ENCODE measurements around the gene EPB41L1. TPM values are rescaled to one million over a fixed set of nuclear protein-coding genes. Genes with fewer than 3 reads are reported as not detected.

Gene EPB41L1
- polyA plus RNA-seq, 1 donor = 27.5 TPM

DNA sequence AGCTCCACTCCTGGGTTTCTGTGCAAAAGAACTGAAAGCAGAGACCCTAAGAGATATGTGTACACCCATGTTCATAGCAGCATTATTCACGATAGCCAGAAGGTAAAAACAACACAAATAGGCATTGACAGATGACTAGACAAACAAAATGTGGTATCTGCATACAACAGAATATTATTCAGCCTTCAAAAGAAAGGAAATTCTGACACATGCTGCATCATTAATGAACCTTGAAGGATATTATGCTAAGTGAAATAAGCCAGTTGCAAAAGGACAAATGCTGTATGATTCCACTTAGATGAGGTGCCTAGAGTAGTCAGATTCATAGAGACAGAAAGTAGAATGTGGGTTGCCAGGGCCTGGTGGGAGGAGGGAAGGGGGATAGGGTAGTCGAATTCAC lies 99.5 kb downstream of the EPB41L1 start:
- DNase-seq = no peak
- WGBS (ENCODE audit: insufficient coverage, low lambda C conversion rate) = no CpG with 5 or more reads among the region's 2 CpGs
- Histone ChIP-seq H3K4me3 (ENCODE audit: low read length) (no peak overlapping the region), H3K9me3 (ENCODE audit: control insufficient read depth, low read depth, low read length) (no peaks in the 10 kb centered on the region), H3K27me3 (ENCODE audit: control insufficient read depth, insufficient read depth, low read length) (no peaks in the 10 kb centered on the region), H3K4me1 (ENCODE audit: control insufficient read depth, insufficient read depth, low read length) (no peaks in the 10 kb centered on the region), H3K27ac (ENCODE audit: low read length) (no peak overlapping the region), H3K36me3 (ENCODE audit: control insufficient read depth, insufficient read depth, low read length) (peaks cover 50% of the 10 kb centered on the region)

DNA sequence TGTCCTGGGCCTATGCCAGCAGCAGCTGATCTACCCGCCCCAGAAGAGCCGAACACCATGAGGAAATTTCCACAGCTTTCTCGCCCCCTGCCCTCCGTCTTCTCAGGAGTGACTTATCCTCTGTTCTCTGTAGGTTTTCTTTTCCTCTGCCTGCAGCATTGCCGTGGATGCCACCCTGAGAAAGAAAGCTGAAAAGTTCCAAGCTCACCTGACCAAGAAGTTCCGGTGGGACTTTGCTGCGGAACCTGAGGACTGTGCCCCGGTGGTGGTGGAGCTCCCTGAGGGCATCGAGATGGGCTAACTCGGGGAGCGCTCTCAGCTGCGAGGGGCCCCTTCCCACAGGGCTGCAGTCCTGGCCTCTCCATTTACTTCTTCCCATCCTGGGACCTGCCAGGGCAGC lies 100.9 kb downstream of the EPB41L1 start:
- Histone ChIP-seq H3K9me3 (ENCODE audit: control insufficient read depth, low read depth, low read length) (no peaks in the 10 kb centered on the region), H3K4me3 (ENCODE audit: low read length) (no peak overlapping the region), H3K36me3 (ENCODE audit: control insufficient read depth, insufficient read depth, low read length) (peaks cover 47% of the 10 kb centered on the region), H3K27ac (ENCODE audit: low read length) (no peak overlapping the region), H3K27me3 (ENCODE audit: control insufficient read depth, insufficient read depth, low read length) (no peaks in the 10 kb centered on the region), H3K4me1 (ENCODE audit: control insufficient read depth, insufficient read depth, low read length) (no peaks in the 10 kb centered on the region)
- no CpG with 5 or more reads among the region's 12 CpGs for WGBS (ENCODE audit: insufficient coverage, low lambda C conversion rate)
- no peak for DNase-seq

DNA sequence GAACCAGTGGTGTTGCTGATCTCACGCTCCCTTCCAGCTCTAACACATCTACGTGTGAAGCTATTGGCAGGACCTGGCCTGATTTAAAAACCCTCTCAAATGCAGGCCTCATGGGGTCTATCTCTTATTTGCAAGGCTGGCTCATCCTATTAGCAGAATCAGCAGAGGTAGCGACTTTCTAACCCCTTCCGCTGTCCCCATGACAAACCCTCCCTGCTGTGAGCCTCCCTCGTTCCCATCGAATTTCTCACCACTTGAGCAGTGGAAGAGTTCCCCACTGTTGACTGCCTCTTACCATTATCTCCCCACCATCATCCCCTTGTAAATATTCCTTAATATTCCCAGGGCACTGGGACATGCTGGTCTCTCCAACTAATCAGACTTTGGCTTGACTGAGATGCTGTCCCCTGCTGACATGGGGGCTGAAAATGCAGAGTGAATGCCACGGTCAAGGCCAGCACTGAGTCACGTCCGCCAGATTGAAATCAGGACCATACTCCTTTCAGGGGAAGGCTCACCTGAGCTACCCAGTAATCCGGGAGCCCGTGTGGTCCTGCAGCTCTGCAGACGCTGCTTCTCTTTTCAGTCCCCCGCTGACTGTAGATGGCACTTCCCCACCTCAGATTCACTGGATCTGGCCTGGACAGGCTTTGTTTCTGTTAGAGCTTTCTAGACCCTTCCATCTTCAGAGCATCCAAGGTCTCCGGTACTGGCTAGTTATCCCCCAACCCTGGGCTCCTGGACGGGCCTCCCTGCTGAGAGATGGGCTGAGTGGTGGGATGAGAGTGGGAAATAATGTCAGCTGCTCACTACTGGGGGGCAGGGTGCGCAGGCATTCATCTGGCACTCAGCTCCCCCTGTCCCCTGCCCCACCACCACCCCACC lies 104.9 kb downstream of the EPB41L1 start:
- DNase-seq = no peak
- Histone ChIP-seq H3K36me3 (ENCODE audit: control insufficient read depth, insufficient read depth, low read length) (peaks cover 21% of the 10 kb centered on the region), H3K4me3 (ENCODE audit: low read length) (no peak overlapping the region), H3K4me1 (ENCODE audit: control insufficient read depth, insufficient read depth, low read length) (no peaks in the 10 kb centered on the region), H3K9me3 (ENCODE audit: control insufficient read depth, low read depth, low read length) (no peaks in the 10 kb centered on the region), H3K27ac (ENCODE audit: low read length) (no peak overlapping the region), H3K27me3 (ENCODE audit: control insufficient read depth, insufficient read depth, low read length) (no peaks in the 10 kb centered on the region)
- whole genome bisulfite sequencing (ENCODE audit: insufficient coverage, low lambda C conversion rate) = 20% methylated on average over 2 of the region's 16 CpGs

DNA sequence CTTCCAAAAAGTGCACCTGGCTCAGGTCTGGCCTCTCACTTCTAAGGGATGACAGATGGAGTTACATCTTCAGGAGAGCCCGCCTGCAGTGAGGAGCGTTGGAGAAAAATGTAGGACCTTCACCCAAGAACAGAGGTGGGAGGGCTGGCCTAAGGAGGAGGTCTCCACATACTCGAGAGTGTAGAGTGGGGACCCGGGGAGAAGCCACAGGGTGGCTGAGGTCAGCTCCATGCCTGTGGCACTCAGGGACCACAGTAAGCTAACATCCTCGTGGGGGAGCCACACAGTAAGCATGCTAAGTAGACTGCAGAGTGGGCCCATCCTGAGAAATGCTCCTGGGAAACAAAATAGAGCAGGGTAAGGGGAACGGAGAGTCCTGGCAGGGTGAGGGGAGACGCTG lies 105.8 kb downstream of the EPB41L1 start:
- H3K36me3 ChIP-seq (ENCODE audit: control insufficient read depth, insufficient read depth, low read length) = peaks cover 18% of the 10 kb centered on the region

DNA sequence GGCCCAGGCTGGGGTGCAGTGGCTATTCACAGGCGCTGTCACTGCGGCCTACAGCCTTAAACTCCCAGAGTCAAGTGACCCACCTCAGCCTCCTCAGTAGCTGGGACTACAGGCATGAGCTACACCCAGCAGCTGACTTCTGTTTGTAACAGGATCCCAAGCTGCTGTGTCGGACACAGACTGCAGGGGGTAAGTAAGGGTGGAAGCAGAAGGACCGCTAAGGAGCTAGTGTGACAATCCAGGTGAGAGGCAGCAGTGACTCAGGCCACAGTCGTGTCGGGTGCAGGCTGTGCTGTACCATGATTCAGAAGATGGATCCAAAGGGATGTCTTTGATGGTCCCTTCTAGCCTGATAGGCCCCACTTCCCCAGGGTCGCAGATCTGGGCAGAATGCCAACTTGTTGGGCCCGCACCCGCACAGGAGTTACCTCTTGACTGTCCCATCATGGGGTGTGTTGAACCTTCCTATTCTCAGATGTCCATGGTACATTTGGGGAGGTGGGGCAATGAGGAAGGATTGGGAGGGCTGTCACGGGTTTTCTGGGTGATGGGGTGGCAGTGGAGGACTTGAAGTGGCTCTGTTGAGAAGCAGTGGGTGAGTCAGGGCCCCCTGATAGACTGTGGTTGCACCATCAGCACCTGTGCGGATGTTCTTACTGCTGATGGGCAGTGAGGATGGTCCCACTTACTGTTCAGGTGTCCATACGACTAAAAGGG lies 107.0 kb downstream of the EPB41L1 start:
- no peak overlapping the region for H3K27ac ChIP-seq (ENCODE audit: low read length)
- WGBS (ENCODE audit: insufficient coverage, low lambda C conversion rate) = no CpG with 5 or more reads among the region's 12 CpGs
- H3K4me3 ChIP-seq (ENCODE audit: low read length) = no peak overlapping the region
- H3K9me3 ChIP-seq (ENCODE audit: control insufficient read depth, low read depth, low read length) = no peaks in the 10 kb centered on the region
- no peaks in the 10 kb centered on the region for H3K4me1 ChIP-seq (ENCODE audit: control insufficient read depth, insufficient read depth, low read length)
- H3K36me3 ChIP-seq (ENCODE audit: control insufficient read depth, insufficient read depth, low read length) = peaks cover 6% of the 10 kb centered on the region
- no peak for DNase-seq
- H3K27me3 ChIP-seq (ENCODE audit: control insufficient read depth, insufficient read depth, low read length) = no peaks in the 10 kb centered on the region

More for the DNA sequence above, 105.8 kb downstream of the EPB41L1 start:
- no peaks in the 10 kb centered on the region for H3K4me1 ChIP-seq (ENCODE audit: control insufficient read depth, insufficient read depth, low read length)
- H3K27ac ChIP-seq (ENCODE audit: low read length) = no peak overlapping the region
- 40% methylated on average over 2 of the region's 7 CpGs for WGBS (ENCODE audit: insufficient coverage, low lambda C conversion rate)
- H3K4me3 ChIP-seq (ENCODE audit: low read length) = no peak overlapping the region
- H3K27me3 ChIP-seq (ENCODE audit: control insufficient read depth, insufficient read depth, low read length) = no peaks in the 10 kb centered on the region
- no peak for DNase-seq
- no peaks in the 10 kb centered on the region for H3K9me3 ChIP-seq (ENCODE audit: control insufficient read depth, low read depth, low read length)

DNA sequence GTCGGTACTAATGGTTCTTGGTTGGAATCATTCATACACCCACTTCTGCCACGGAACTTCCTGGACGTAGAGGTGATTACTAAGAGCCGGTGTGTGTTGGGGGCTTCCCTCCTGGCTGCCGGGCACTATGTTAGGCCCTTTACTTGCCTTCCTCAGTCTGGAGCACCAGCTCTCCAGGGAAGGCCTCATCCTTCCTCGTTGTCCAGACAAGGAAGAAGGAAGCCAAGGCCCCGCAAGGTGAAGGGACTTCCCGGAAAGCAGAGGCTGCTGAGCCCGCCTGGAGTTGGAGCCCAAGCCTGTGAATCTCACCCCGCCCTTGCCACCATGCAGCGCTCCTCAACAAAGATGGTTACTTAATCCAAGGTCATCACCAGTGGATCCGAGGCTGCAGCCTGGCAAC lies 107.9 kb downstream of the EPB41L1 start:
- Histone ChIP-seq H3K36me3 (ENCODE audit: control insufficient read depth, insufficient read depth, low read length) (no peaks in the 10 kb centered on the region), H3K4me3 (ENCODE audit: low read length) (no peak overlapping the region), H3K27me3 (ENCODE audit: control insufficient read depth, insufficient read depth, low read length) (no peaks in the 10 kb centered on the region), H3K9me3 (ENCODE audit: control insufficient read depth, low read depth, low read length) (no peaks in the 10 kb centered on the region), H3K4me1 (ENCODE audit: control insufficient read depth, insufficient read depth, low read length) (no peaks in the 10 kb centered on the region), H3K27ac (ENCODE audit: low read length) (no peak overlapping the region)
- DNase-seq = no peak
- no CpG with 5 or more reads among the region's 12 CpGs for WGBS (ENCODE audit: insufficient coverage, low lambda C conversion rate)

DNA sequence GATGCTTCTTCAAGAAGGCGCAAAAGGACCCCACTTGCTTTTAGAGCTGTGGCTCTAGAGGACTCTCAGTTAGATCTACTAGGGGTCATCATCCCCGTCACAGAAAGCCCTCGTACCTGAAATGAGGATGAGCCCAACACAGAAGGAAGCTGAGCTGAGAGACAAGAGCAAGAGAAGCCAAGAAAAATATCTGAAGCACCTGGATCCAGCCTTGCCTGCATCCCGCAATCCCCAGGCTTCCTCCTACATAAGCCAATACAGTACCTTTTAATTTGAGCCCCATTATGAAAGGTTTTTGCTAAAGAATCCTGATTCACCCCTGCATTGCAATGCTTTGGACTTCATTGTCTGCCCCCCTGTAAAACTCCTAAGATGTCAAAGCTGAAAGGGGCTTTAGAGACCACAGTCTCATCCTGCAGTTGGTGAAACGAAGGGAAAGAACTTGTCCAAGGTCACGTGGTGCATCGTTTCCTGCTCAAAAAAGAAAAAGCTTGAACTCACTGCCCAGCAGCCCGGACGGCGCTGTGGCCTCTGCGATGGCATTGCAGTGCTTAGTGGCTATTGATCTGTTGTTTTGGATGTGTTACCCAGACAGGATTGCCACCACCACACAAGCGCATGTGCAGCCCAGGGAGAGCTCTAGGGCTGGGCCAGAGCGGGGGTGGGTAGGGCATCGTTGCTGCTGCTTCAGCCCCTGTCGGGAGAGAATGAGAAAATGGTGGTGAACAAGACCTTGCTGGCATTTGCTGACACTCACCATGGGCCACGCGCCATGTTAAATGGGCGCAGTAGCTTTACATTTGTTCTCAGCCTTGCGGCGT lies 110.1 kb downstream of the EPB41L1 start:
- WGBS (ENCODE audit: insufficient coverage, low lambda C conversion rate) = no CpG with 5 or more reads among the region's 20 CpGs
- H3K9me3 ChIP-seq (ENCODE audit: control insufficient read depth, low read depth, low read length) = no peaks in the 10 kb centered on the region
- H3K4me3 ChIP-seq (ENCODE audit: low read length) = no peak overlapping the region
- H3K27ac ChIP-seq (ENCODE audit: low read length) = no peak overlapping the region
- no peaks in the 10 kb centered on the region for H3K27me3 ChIP-seq (ENCODE audit: control insufficient read depth, insufficient read depth, low read length)
- no peaks in the 10 kb centered on the region for H3K4me1 ChIP-seq (ENCODE audit: control insufficient read depth, insufficient read depth, low read length)
- no peaks in the 10 kb centered on the region for H3K36me3 ChIP-seq (ENCODE audit: control insufficient read depth, insufficient read depth, low read length)
- DNase-seq = no peak

DNA sequence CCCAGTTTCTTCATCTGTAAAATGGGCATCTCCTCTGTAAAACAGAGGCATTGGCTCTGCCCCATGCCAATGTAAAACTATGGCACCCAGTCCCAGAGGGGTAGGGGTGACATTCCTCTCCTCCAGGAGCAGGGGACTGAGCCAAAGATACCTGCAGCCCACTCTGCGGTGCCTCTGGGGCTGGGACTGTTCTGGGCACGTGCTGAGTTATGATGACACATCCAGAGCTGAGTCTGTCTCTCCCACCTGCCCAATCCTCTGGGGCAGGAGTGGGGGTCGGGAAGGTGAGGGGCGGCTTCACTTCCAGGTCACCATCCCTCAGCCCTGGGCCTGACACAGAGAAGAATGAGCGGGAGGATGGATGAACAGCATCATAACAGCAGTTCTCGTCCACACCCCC lies 111.6 kb downstream of the EPB41L1 start:
- Histone ChIP-seq H3K27ac (ENCODE audit: low read length) (no peak overlapping the region), H3K27me3 (ENCODE audit: control insufficient read depth, insufficient read depth, low read length) (no peaks in the 10 kb centered on the region), H3K9me3 (ENCODE audit: control insufficient read depth, low read depth, low read length) (no peaks in the 10 kb centered on the region), H3K36me3 (ENCODE audit: control insufficient read depth, insufficient read depth, low read length) (no peaks in the 10 kb centered on the region), H3K4me1 (ENCODE audit: control insufficient read depth, insufficient read depth, low read length) (no peaks in the 10 kb centered on the region), H3K4me3 (ENCODE audit: low read length) (no peak overlapping the region)
- DNase-seq = no peak
- no CpG with 5 or more reads among the region's 6 CpGs for WGBS (ENCODE audit: insufficient coverage, low lambda C conversion rate)

DNA sequence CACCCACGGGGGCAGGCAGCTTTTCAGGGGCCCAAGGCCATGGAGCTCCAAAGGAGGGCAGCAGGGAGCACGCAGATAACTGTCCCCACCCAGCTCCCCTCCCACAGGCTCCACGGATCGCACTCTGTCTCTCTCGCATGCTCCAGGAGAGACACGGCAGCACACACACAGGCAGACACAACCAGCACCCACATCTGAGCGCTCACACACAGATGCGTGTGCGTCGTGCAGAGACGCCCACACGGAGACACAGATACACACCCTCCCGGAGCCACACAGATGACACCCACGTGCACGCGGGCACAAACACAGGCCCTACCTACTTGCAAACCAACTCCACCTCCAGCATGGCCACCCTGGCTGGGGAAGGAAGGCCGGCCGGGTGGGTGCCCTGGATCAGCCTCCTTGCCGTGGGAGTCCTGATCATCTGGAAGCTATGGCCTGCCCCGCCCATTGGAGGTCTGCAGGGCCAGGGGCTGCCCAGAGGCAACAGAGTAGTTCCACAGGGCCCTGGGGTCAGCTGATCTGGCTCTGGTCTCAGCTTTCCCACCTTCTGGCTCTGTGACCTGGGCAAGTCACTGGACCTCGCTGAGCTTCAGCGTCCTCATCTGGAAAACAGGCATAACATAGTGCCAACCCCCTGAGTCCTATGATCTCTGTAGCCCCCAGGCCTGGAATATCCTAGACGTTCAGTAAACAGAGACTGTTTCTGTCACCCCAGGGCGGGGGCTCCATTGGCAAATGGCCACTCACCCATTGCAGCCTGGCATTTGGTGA lies 113.3 kb downstream of the EPB41L1 start:
- Histone ChIP-seq H3K4me1 (ENCODE audit: control insufficient read depth, insufficient read depth, low read length) (no peaks in the 10 kb centered on the region), H3K27me3 (ENCODE audit: control insufficient read depth, insufficient read depth, low read length) (no peaks in the 10 kb centered on the region), H3K36me3 (ENCODE audit: control insufficient read depth, insufficient read depth, low read length) (no peaks in the 10 kb centered on the region), H3K4me3 (ENCODE audit: low read length) (no peak overlapping the region), H3K9me3 (ENCODE audit: control insufficient read depth, low read depth, low read length) (no peaks in the 10 kb centered on the region), H3K27ac (ENCODE audit: low read length) (no peak overlapping the region)
- WGBS (ENCODE audit: insufficient coverage, low lambda C conversion rate) = no CpG with 5 or more reads among the region's 24 CpGs
- no peak for DNase-seq
